Measurements from ENCODE around the gene LHFPL6. TPM values are rescaled to one million over a fixed set of nuclear protein-coding genes. Genes with fewer than 3 reads are reported as not detected.

Gene LHFPL6
- polyA plus RNA-seq, 2 of the 4 experiments (the other 2 are of a cell fraction), result 1.7 to 5.4 TPM

GRCh38 chr13:39327172-39327479, 275.9 kb downstream of the LHFPL6 start:
- Histone ChIP-seq H3K4me3 (no peak overlapping the region), H3K4me1 (no peaks in the 10 kb centered on the region), H3K4me2 (no peak overlapping the region), H3K27ac (no peak overlapping the region), H3K9me3 (no peaks in the 10 kb centered on the region)
- DNase-seq (ENCODE audit: low read depth in 1 of 2, low spot score in 1 of 2), result no peak
- ATAC-seq, result no peak
- ChIA-PET POLR2A (no interaction called here), CTCF (no interaction called here)
- TF ChIP-seq HEYL (CRISPR knock-in tag; IDR thresholded peaks at IDR 0.05) (no peak), RARB (CRISPR knock-in tag; IDR thresholded peaks at IDR 0.05) (no peak), E2F6 (IDR thresholded peaks at IDR 0.05; ENCODE audit: borderline replicate concordance, low read depth) (no peak), ZFP36 (IDR thresholded peaks at IDR 0.05; ENCODE audit: borderline replicate concordance, partially characterized antibody) (no peak), FOSL2 (IDR thresholded peaks at IDR 0.05) (no peak), FOSL2 (CRISPR knock-in tag; IDR thresholded peaks at IDR 0.05) (no peak), SMC3 (IDR thresholded peaks at IDR 0.05) (no peak), HDAC2 (IDR thresholded peaks at IDR 0.05) (no peak), GATA3 (IDR thresholded peaks at IDR 0.05; ENCODE audit: borderline replicate concordance) (no peak), RAD21 (conservative IDR thresholded peaks at IDR 0.05 in 1 of 2, IDR thresholded peaks at IDR 0.05 in 1 of 2) (no peak), CEBPB (IDR thresholded peaks at IDR 0.05) (no peak), MAZ (IDR thresholded peaks at IDR 0.05; ENCODE audit: borderline replicate concordance, low read depth, low read length) (no peak), BHLHE40 (IDR thresholded peaks at IDR 0.05; ENCODE audit: low read depth, low read length) (no peak), EHF (CRISPR knock-in tag; IDR thresholded peaks at IDR 0.05) (no peak), EHMT2 (IDR thresholded peaks at IDR 0.05; ENCODE audit: low read depth) (no peak), JUN (IDR thresholded peaks at IDR 0.05) (no peak), PBX3 (IDR thresholded peaks at IDR 0.05) (no peak), USF2 (IDR thresholded peaks at IDR 0.05) (no peak)
- 9% methylated on average over 1 of the region's 1 CpG for WGBS (ENCODE audit: missing lambda C conversion rate)
- FAIRE-seq, result no peak

- ChIA-PET POLR2A (no interaction called here), CTCF (no interaction called here)
- Histone ChIP-seq H3K27ac (no peak overlapping the region), H3K4me1 (no peaks in the 10 kb centered on the region), H3K4me3 (no peak overlapping the region), H3K4me2 (no peak overlapping the region), H3K9me3 (no peaks in the 10 kb centered on the region)
- WGBS (ENCODE audit: missing lambda C conversion rate), result 24% methylated on average over 4 of the region's 4 CpGs
- DNase-seq (ENCODE audit: low read depth in 1 of 2, low spot score in 1 of 2), result no peak
- ATAC-seq, result no peak
- no peak for FAIRE-seq
- TF ChIP-seq BCL3 (IDR thresholded peaks at IDR 0.05) (no peak), MYC (IDR thresholded peaks at IDR 0.05; ENCODE audit: borderline replicate concordance, low read length) (no peak), TFCP2L1 (CRISPR knock-in tag; IDR thresholded peaks at IDR 0.05) (no peak), JUN (IDR thresholded peaks at IDR 0.05) (no peak), GATA3 (IDR thresholded peaks at IDR 0.05; ENCODE audit: borderline replicate concordance) (no peak), PHF8 (IDR thresholded peaks at IDR 0.05; ENCODE audit: borderline replicate concordance, low read depth) (no peak), CTCF (IDR thresholded peaks at IDR 0.05) (no peak), HMGXB4 (CRISPR knock-in tag; IDR thresholded peaks at IDR 0.05; ENCODE audit: borderline replicate concordance) (no peak), CEBPB (IDR thresholded peaks at IDR 0.05) (no peak)
Observed at GRCh38 chr13:39326469-39327171, 276.4 kb downstream of the LHFPL6 start.
